Bronchial epithelial cell (primary cell): Measurements from ENCODE around the gene LDB2. TPM values are rescaled to one million over a fixed set of nuclear protein-coding genes. Genes with fewer than 3 reads are reported as not detected.

Experiments
- DNase-seq: peaks from one replicate; pipeline ENCODE4 v3.0.0-alpha.2; 2010; ENCODE audit warnings: low read depth
- FAIRE-seq: peaks from 2 replicates; lab custom pipeline; 2011; peaks lifted over from hg19 to GRCh38; lab: Jason Lieb, UNC
- H3K27me3 ChIP-seq: 2 replicates; pipeline ENCODE4 v1.5.1; 2011; ENCODE audit warnings: low read length; ENCODE audit not compliant: control insufficient read depth, insufficient read depth
- H3K36me3 ChIP-seq: 2 replicates; pipeline ENCODE4 v1.5.1; 2011; ENCODE audit warnings: low read length; ENCODE audit not compliant: control insufficient read depth, insufficient read depth
- H3K4me3 ChIP-seq: 2 replicates; pipeline ENCODE4 v1.5.1; 2011; ENCODE audit warnings: mild to moderate bottlenecking, low read depth, low read length, control low read depth
- CTCF ChIP-seq: IDR thresholded peaks from 2 replicates; pipeline ENCODE4 v1.5.1; 2011; ENCODE audit warnings: mild to moderate bottlenecking, moderate library complexity, low read length, control low read depth, inconsistent platforms; ENCODE audit not compliant: insufficient read depth, severe bottlenecking
- total RNA-seq: library from RNA; depleted of rRNA; stranded (reverse); fragments of >200 nt; gene quantifications from 2 replicates; pipeline ENCODE4 v1.2.1, GENCODE V29; 2014

Gene LDB2
- total RNA-seq, 1 donor from 2014 or later, result not detected

DNA sequence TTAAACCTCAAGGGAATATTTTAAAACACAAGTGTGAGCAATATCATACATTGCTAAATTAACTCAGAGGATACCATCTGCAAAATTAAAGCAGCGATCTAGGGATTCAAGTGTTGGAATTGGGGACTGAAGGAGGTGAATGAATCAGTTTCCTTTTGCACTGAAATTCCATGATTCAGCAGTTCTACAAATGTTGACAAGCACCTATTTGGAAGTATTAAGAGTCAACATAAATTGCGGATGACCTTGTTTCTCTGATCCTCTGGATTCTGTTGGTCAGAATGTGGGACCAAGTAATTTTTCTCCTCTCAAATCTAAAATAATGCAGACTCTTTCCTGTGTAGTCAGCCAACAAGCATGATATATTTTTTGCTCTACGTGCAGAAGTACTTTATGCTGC lies 78.8 kb downstream of the LDB2 start:
- Histone ChIP-seq H3K36me3 (no peaks in the 10 kb centered on the region), H3K27me3 (no peaks in the 10 kb centered on the region), H3K4me3 (no peak overlapping the region)
- FAIRE-seq (no peak), DNase-seq (no peak)
- TF ChIP-seq CTCF, result no peak

GRCh38 chr4:16818005-16818404 lies 80.4 kb downstream of the LDB2 start:
- no peak for TF ChIP-seq CTCF
- no peaks in the 10 kb centered on the region for H3K36me3 ChIP-seq
- no peak for DNase-seq
- FAIRE-seq, result no peak
- H3K27me3 ChIP-seq, result no peaks in the 10 kb centered on the region
- H3K4me3 ChIP-seq, result no peak overlapping the region

GRCh38 chr4:16817286-16817685 lies 81.2 kb downstream of the LDB2 start:
- FAIRE-seq (no peak), DNase-seq (no peak)
- H3K27me3 ChIP-seq, result no peaks in the 10 kb centered on the region
- H3K4me3 ChIP-seq, result no peak overlapping the region
- H3K36me3 ChIP-seq, result no peaks in the 10 kb centered on the region
- no peak for TF ChIP-seq CTCF

- FAIRE-seq (no peak), DNase-seq (no peak)
- Histone ChIP-seq H3K36me3 (no peaks in the 10 kb centered on the region), H3K27me3 (no peaks in the 10 kb centered on the region), H3K4me3 (no peak overlapping the region)
- no peak for TF ChIP-seq CTCF
Observed at GRCh38 chr4:16814361-16814760, 84.1 kb downstream of the LDB2 start.

GRCh38 chr4:16812041-16812440 lies 86.4 kb downstream of the LDB2 start:
- H3K27me3 ChIP-seq, result no peaks in the 10 kb centered on the region
- no peak for FAIRE-seq
- H3K36me3 ChIP-seq, result no peaks in the 10 kb centered on the region
- no peak overlapping the region for H3K4me3 ChIP-seq
- no peak for TF ChIP-seq CTCF
- DNase-seq, result no peak

- DNase-seq (no peak), FAIRE-seq (no peak)
Observed at GRCh38 chr4:16809943-16810342, 88.5 kb downstream of the LDB2 start.

More at GRCh38 chr4:16809943-16810342, 88.5 kb downstream of the LDB2 start:
- Histone ChIP-seq H3K27me3 (no peaks in the 10 kb centered on the region), H3K4me3 (no peak overlapping the region), H3K36me3 (no peaks in the 10 kb centered on the region)
- TF ChIP-seq CTCF, result no peak
